Head of caudate nucleus (tissue), 42 donors: ENCODE data around the gene SLC35F3.

Source experiments
- DNase-seq, 42 donors: peaks; one replicate each; pipeline versions ENCODE4 v3.0.0 to v3.0.0-alpha.2; 2020 to 2021; ENCODE audit warnings: mixed read lengths in 7 of 42
- intact Hi-C: fragments of 100-400 bp; cut with DNase I; formaldehyde crosslinking; loops from one replicate; pipeline ENCODE4 v1.15.0; 2022

Gene SLC35F3

GRCh38 chr1:233907151-233907550 is 2.7 kb downstream of the SLC35F3 start:
- intact Hi-C loops: no loop called here
- DNase-seq: no peak

- intact Hi-C loops: no loop called here
- DNase-seq: no peak
These were observed 3.6 kb downstream of the SLC35F3 start for GRCh38 chr1:233908092-233908491.

GRCh38 chr1:233909195-233909594 is 4.7 kb downstream of the SLC35F3 start:
- no peak for DNase-seq
- intact Hi-C loops: no loop called here

GRCh38 chr1:233912447-233912846 is 8.0 kb downstream of the SLC35F3 start:
- no peak for DNase-seq
- intact Hi-C loops: no loop called here

DNA sequence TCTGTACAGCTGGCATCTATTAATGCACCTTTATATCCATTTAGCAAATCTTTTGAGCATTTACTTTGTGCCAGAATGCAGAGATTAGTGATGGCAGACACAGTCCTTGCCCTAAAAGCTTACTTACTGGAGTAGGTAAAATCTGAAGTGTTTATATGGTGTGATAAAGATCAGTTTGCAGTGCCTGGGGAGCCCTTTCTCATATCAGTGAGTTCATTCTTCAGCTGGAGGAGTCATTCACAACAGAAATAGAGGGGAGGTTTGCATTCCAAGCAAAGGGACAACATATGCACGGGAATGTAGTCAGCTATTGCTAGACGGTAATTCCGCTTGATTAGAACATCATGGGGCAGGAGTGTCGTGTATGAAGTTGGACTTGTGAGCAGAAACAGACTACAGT is 8.4 kb downstream of the SLC35F3 start:
- intact Hi-C loops: no loop called here

GRCh38 chr1:233916706-233917105 is 12.2 kb downstream of the SLC35F3 start:
- DNase-seq: no peak
- intact Hi-C loops: no loop called here

More for the DNA sequence above, 8.4 kb downstream of the SLC35F3 start:
- no peak for DNase-seq

DNA sequence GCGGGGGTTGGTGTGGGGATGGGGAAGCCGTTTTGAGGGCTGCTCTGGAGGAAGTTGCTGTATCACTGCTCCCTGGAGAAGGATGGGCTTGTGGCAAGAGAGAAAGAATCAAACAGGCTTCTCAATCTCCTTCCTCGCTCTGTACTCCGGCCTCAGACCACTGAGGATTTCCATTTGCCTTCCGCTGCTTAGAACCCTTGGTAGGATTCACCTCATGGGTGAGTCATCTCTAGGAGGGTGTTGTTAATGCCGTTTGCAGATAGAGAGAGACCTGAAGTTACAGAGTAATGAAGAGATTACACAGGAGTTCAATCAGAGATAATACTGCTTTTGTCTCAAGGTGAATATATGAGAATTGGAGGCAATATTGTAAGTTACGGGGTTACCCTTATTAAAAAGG is 15.3 kb downstream of the SLC35F3 start:
- intact Hi-C loops: no loop called here
- no peak for DNase-seq

GRCh38 chr1:233928123-233928522 is 23.6 kb downstream of the SLC35F3 start:
- intact Hi-C loops: no loop called here
- DNase-seq: no peak

DNA sequence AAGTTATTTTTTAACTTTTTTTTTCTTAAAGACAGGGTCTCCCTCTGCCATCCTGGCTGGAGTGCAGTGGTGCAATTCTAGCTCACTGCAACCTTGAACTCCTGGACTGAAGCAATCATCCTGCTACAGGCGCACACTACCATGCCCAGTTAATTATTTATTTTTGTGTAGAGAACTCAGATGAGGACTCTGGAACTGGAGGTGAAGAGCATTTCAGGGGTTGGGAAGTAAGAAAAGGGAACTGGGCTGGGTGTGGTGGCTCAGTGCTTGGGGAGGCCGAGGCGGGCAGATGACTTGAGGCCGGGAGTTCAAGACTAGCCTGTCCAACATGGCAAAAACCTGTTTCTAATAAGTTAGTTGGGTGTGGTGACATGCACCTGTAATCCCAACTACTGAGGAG is 28.9 kb downstream of the SLC35F3 start:
- DNase-seq: no peak

GRCh38 chr1:233935297-233935868 is 30.9 kb downstream of the SLC35F3 start:
- intact Hi-C loops: no loop called here
- no peak for DNase-seq

More for the DNA sequence above, 28.9 kb downstream of the SLC35F3 start:
- intact Hi-C loops: no loop called here

DNA sequence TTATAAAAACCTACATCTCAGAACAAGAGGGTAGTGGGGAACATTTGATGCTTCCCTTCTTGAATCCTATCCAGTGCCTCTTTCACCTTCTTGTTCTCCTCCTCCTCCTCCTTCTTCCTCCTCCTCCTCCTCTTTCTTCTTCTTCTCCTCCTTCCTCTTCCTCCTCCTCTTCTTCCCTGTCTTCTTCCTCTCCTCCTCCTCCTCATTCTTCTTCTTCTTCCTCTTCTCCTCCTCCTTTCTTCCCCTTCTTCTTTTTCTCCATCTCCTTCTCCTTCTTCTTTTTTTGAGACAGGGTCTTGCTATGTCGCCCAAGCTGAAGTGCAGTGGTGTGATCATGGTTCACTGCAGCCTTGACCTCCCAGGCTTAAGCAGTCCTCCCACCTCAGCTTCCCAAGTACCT is 31.9 kb downstream of the SLC35F3 start:
- no peak for DNase-seq
- intact Hi-C loops: no loop called here

- intact Hi-C loops: no loop called here
- DNase-seq: no peak
These were observed 32.4 kb downstream of the SLC35F3 start for GRCh38 chr1:233936842-233937241.

DNA sequence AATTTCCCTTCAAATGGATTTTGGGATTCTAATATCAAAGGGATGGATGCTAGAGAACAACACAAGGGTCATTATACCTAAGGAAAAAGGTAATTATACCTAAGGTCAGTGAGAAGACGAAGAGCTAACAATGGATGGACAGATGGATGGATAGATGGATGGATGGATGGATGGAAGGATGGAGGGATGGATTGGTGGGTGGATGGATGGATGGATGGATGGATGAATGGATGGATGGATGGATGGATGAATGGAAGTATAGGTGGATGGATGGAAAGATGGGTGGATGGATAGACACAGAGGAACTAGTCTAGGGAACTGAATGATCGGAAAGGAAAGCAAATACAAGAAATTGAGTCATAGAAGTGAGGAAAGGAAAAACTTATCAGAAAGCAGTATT is 34.0 kb downstream of the SLC35F3 start:
- no peak for DNase-seq
- intact Hi-C loops: no loop called here

DNA sequence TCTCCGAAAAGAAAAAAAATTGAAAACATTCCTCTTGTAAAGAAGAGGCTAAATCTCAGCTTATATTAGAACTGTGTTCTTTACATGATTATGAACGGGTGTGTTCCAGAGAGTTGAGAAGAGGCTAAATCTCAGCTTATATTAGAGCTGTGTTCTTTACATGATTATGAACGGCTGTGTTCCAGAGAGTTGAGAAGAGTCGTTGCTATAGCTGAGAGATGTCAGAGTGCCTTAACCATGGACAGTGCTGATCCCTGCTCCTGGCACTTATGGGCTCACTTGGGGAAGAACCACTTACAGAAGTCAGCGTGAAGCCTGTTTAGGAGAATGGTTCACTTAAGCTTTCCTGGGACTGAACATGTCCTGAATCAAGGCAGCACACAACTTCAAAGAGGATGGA is 35.0 kb downstream of the SLC35F3 start:
- intact Hi-C loops: no loop called here
- DNase-seq: no peak

DNA sequence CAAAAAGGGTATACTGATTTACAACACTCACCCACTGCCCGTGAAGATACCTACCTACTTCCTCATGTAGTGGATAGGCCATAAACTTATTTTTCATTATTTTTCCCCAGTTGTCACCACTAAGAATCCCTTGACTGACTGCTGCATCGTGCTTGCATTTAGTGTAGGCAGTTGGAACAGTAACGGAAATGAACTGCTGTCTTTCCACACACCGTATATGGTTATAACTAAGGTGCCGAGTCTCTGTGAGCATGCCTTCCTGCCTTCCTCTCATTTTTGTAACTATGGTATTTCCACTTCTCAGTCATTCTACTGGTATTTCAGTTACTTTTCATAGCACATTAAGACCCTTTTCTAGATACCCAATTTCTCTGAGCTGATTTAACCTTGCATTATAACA is 36.4 kb downstream of the SLC35F3 start:
- intact Hi-C loops: no loop called here
- peak in 6 of 42 donors; percentile 16 to 53 (median 38) for DNase-seq

GRCh38 chr1:233944601-233945000 is 40.1 kb downstream of the SLC35F3 start:
- no peak for DNase-seq
- intact Hi-C loops: no loop called here

DNA sequence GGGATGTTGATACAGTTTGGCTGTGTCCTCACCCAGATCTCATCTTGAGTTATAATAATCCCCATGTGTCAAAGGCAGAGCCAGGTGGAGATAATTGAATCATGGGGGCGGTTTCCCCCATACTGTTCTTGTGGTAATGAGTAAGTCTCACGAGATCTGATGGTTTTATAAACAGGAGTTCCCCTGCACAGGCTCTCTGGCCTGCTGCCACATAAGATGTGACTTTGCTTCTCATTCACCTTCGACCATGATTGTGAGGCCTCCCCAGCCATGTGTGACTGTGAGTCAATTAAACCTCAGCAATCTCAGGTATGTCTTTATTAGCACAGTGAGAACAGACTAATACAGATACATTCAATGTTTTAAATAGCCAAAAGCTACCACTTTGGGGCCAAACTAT is 41.1 kb downstream of the SLC35F3 start:
- intact Hi-C loops: no loop called here
- DNase-seq: peak in 9 of 42 donors; percentile 5 to 38 (median 22)

DNA sequence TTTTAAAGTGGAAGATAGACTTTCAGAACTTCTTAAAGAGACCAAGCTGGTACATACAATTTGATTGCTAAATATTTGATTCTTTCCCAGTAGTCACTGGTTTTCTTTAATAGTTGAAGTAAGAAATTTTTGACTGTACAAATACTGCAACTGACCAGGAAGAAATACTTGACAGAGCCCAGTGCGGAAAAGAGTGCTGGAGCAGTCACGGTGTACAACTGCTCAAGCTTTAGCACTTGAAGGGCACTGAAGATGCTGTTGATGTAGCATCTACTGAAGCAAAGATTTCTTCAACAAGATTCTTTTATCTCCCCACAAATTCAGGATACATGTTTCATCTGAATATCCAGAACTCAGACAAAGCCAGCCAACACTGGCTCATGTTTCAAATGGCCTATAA is 41.5 kb downstream of the SLC35F3 start:
- intact Hi-C loops: no loop called here
- no peak for DNase-seq

GRCh38 chr1:233946724-233947123 is 42.2 kb downstream of the SLC35F3 start:
- DNase-seq: no peak
- intact Hi-C loops: no loop called here

- intact Hi-C loops: no loop called here
- DNase-seq: no peak
These were observed 47.3 kb downstream of the SLC35F3 start for GRCh38 chr1:233951804-233952203.

GRCh38 chr1:233957691-233958090 is 53.2 kb downstream of the SLC35F3 start:
- no peak for DNase-seq
- intact Hi-C loops: no loop called here

- no peak for DNase-seq
- intact Hi-C loops: no loop called here
These were observed 54.6 kb downstream of the SLC35F3 start for GRCh38 chr1:233959102-233959501.
